DMS53 treated with DMSO at 0.1 percent for 48 hours (cell line): ENCODE results near the gene SMARCD3.

Source experiments
- DNase-seq: peaks from one replicate; lab custom pipeline; 2025; ENCODE audit not compliant: unreplicated experiment; lab: John Stamatoyannopoulos, UW

SMARCD3 gene

GRCh38 chr7:151272877-151273276 is 24.4 kb upstream of the SMARCD3 start:
- DNase-seq = no peak

DNA sequence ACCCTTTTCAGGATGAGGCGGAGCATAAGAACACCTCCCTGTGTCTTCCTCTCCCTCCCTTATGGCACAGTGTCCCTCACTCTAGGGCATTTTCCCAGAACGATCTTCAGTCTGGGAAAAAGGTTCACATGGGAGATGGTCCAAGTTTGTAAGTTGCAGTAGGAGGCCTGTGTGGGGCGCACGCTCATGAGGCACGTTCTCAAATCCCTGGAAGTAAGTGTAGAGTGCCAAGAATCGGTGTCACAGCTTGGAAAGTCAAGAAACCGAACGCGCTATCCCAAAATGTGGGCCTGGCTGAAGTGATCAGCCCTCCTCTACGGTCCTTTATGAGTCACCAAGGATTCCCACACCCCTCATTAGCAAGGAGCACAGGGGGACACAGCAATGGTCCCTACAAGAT is 23.9 kb upstream of the SMARCD3 start:
- DNase-seq = no peak

DNA sequence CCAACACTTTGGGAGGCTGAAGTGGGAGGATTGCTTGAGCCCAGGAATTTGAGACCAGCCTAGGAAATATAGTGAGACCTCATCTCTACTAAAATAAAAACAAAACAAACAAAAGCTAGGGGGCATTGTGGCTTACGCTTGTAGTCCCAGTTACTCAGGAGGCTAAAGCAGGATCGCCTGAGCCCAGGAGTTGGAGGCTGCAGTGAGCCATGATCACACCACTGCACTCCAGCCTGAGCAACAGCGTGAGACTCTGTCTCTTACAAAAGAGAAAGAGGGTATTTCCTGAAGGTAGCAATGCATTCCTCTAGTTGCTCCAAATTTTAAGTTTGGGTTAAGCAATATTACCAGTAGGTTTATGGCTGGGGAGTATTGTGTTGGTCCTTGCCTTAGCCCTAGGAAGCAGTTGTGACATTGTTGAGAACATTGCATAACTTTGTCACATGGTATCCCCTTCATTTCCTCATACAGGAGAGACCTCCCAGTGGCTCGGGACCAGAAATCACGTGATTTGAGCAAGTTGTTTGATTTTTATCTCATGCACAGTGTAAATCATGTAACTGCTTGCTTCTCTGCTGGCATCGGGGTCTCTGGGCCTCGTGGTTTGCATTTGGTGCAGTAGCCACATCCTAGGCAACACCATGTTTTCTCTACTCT is 23.3 kb upstream of the SMARCD3 start:
- no peak for DNase-seq

GRCh38 chr7:151269511-151269910 is 21.0 kb upstream of the SMARCD3 start:
- no peak for DNase-seq

DNA sequence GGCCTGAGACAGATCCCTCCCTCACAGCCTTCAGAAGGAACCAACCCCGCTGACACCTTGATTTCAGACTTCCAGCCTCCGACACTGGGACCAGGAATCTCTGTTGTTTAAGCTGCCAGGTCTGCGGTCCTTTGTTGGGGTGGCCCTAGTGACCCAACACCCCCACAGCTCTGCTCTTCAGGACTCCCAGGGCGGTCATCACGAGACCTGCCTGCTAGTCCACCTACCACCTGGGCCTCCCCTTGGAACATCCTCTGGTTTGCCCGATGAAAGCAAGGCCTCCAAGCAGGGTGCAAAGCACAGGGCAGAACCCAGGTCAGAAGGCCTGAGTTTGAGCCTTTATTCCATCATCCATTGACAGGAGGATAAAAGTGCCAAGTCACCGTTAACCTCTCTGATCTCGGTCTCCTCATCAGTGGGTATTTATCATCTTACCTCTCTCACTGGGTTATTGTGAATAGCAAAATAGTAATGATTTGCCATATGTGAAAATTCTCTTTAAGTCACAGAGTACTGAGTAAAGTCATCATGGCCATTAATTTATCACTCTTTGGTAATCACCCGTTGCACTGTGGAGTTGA is 16.9 kb upstream of the SMARCD3 start:
- DNase-seq = no peak

- no peak for DNase-seq
Observed at GRCh38 chr7:151264615-151265014, 16.1 kb upstream of the SMARCD3 start.

DNA sequence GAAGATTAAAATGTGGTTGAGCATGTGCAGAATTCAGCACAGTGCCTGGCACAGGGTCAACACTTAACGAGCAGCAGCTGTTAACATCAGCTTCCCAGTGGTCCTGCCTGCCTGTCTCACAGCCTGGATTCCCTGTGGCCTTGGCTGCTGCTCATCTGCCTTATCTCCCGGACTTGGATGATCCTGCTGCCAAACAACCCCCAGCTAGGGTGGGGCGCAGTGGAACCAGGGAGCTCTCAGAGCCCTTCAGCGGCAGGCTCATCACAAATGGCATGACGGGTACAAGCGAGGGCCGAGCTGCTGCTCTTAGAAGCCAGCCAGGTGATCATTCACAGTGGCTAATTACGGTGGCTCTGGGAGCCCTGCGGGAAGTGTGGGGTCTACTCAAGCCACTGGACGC is 13.0 kb upstream of the SMARCD3 start:
- no peak for DNase-seq

DNA sequence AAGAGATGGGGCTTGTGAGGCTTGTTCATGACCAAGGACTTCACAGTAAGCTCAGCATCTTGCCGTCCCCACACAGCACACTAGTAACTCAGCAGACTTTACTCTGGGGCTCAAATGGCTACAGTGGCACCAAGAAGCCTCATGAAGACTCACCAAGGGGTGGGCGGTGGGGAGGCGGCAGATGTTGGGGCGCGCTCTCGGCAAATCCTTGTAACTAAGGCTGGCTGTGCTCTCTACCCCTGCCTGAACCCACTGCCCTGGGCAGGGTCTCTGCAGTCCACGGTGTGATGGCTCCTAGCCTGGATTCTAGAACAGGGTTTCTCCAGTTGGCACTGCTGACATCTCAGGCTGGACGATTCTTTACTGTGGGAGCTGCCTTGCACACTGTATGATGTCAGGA is 12.4 kb upstream of the SMARCD3 start:
- no peak for DNase-seq

DNA sequence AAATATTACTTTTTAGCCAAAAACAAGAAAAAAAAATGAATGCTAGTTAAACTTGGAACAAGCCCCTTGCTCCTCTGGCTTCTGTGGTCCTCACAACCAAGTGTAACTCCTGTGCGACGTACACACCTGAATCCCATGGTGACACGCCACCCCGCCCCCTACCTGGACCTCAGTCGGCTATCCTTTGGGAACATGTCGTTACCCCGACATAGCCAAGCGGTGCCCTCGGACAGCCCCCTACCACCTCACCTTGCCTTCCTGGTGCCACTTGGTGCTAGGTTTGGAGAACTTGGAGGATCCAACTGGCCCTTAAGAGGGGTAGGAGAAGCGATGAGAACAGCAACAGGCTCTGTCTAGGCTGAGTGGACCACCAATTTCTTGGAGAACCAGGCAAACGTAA is 12.0 kb upstream of the SMARCD3 start:
- no peak for DNase-seq

DNA sequence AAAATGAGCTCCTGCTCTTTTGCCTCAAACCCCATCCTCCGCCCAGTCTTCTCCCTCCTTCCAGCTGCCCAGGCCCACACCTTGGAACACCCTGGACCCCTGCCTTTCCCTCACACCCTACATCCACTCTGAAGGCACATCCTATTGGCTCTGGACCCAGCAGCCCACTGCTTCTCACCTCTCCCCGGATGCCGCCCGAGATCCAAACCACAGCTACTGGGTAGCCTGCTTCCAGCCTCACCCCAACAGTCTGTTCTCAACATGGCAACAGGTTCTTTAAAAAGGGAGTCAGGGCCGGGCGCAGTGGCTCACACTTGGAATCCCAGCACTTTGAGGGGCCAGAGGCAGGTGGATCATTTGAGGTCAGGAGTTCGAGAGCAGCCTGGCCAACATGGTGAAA is 9.5 kb upstream of the SMARCD3 start:
- DNase-seq = no peak

GRCh38 chr7:151256410-151257045 is 8.0 kb upstream of the SMARCD3 start:
- no peak for DNase-seq

- no peak for DNase-seq
Observed at GRCh38 chr7:151255390-151255789, 6.9 kb upstream of the SMARCD3 start.

GRCh38 chr7:151254851-151255250 is 6.4 kb upstream of the SMARCD3 start:
- no peak for DNase-seq

DNA sequence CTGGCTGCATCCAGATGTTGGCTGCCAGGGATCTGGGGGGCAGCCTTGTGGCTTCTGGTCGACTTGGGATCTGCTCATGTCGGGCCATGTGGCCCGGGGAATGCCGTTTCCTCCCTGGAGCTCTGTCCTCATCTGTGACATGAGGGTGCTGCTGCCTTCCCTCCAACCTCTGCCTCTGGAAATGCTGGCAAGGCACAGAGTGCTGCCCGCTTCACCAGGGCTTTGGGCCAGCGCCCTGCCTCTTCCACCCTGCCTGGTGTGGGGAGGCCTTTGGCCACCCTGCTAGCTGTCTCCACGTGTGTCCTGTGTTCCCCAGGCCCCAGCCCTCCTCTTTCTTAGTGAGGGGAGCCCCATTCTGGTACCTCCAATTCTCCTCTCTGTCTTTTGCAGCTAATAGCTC is 5.8 kb upstream of the SMARCD3 start:
- DNase-seq = no peak

DNA sequence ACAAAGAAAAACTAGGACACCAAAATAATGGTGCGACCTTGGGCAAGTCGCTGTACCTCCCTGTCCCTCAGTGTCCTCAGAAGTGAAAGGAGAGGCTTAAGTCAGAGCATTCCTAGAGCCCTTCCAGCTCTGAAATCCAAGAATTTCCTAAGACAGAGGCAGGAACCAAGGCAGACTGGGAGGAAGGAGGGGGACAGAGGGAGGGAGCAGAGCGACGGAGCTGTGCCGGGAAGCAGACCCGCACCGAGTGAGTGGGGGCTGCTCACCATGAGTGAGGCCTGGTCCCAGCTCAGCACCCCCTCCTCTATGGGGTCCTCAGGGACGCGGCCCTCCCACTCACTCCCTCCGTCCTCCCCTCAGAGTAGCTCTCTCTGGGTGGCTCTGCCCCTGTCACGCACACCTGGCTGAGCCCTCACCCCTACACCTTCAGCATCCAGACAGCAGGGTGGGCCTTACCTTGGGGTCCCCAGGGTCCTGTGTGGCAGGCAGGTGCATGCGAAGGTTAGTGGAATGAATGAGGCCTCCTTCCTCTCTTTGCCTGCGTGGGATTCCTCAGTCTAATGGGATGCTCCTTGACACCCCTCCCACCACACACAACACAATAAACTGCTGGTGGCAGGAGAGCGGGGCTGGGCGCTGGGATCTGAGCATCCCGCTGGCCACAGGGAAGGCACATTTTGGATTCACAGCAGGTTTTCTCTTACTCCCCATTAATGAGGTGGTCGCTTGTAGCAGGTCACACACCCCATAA is 4.6 kb upstream of the SMARCD3 start:
- DNase-seq = no peak

DNA sequence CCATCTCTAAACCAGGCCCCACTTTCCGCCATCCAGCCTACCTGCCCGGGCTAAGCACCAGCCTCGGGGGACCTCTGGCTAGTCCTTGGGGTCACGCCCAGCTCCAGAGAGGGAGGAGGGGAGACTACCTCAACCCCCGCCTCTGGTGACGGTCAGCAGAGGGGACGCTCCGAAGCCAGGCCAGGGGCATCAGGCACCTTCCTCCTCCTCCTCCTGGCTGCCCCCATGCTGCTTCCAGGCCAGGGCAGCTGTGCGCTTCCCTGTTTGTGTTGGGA is 4.0 kb upstream of the SMARCD3 start:
- no peak for DNase-seq

DNA sequence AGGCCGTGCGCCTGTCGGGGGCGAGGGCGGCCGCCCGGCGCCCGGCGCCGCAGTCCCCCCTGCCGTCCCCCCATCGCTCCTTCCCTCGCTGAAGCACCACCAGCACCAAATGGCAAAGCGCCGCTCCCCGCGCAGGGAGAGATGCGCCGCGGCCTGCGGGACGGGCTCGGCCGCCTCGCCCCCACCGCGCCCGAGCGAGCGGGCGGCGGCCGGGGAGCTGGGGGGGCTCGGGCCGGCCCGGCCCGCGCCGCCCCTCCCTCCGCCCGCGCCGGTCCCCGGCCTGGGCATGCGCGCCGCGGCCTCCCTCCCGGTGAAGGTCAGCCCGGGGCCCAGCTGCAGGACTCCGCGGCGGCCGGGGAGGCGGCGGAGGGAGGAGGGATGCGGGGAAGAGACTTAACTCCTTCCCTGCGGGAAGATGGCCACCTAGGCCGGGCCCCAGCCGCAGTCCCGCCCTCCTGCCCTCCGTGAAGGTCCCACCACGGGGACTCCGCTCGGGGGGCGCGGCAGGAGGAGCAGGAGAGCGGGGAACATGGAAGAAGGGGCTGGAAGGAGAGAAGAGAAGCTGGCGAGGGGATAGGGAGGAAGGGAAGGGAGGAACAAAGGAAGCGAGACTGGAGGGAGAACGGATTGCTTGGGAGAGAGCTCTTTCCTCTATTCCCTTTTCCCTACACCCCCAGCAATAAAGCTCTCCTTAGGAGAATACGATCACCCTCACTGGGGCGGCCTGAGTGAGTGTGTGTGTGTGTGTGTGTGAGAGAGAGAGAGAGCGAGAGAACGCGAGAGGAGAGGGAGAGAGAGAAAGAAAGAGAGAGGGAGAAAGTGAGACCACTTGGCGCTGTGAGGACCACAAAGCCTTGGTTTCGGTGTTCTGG is 3.4 kb upstream of the SMARCD3 start:
- DNase-seq = peak; percentile 47

DNA sequence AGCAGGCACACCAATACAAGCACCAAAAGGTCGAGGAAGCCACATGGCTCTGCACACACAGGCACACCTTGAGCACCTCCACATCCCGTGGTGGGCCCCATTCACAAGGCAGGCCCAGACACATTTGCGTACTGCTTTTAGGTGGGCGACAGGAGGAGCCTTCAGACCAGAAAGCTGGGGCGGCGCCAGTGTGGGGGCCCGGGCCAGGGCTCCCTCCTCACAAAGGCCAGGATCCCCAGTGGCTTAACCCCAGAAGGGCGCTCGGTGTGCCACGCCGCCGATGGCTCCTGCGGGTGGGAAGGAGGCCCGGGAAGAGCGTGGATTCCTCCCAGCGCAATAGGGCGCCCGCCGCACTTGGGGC is 2.8 kb upstream of the SMARCD3 start:
- DNase-seq = no peak

GRCh38 chr7:151250181-151251132 is 2.0 kb upstream of the SMARCD3 start:
- no peak for DNase-seq

DNA sequence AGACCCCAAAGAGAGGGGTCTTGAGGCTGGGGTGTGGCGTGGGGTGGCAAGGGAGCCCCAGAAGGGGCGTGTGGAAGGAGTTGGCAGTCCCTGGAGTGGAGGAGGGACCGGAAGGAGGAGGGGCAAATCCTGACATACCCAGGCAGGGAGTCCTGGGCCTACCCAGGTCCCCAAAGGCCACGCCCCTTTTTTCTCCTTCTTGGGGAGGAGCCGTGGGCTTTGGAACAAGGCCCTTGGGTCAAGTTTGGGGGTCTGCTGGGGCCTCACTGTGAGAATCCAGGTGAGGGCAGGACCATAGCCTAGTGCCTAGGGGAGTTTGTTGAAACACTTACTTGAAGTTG is 1.2 kb upstream of the SMARCD3 start:
- DNase-seq = peak; percentile 20
